ENCODE data around the gene STK39.
A peak's percentile ranks its signal among the peaks of the same experiment; 100 is the strongest.

STK39 gene

GRCh38 chr2:167950571-167950970 is 296.8 kb downstream of the STK39 start:
- no peak overlapping the region for H3K4me3 ChIP-seq (replicated peaks in 1 of 2; ENCODE audit: low read depth in 2 of 2, low read length in 2 of 2)
- DNase-seq (ENCODE audit: low read depth in 2 of 2) = no peak
- no peak for TF ChIP-seq CTCF (IDR thresholded peaks at IDR 0.05; ENCODE audit: low read depth, low read length)

GRCh38 chr2:167946441-167946841 is 301.0 kb downstream of the STK39 start:
- no peak overlapping the region for H3K4me3 ChIP-seq (replicated peaks in 1 of 2; ENCODE audit: low read depth in 2 of 2, low read length in 2 of 2)
- TF ChIP-seq CTCF (IDR thresholded peaks at IDR 0.05; ENCODE audit: low read depth, low read length) = no peak
- no peak for DNase-seq (ENCODE audit: low read depth in 2 of 2)

GRCh38 chr2:167945660-167946368 is 301.6 kb downstream of the STK39 start:
- no peak overlapping the region for H3K4me3 ChIP-seq (replicated peaks in 1 of 2; ENCODE audit: low read depth in 2 of 2, low read length in 2 of 2)
- no peak for TF ChIP-seq CTCF (IDR thresholded peaks at IDR 0.05; ENCODE audit: low read depth, low read length)
- DNase-seq (ENCODE audit: low read depth in 2 of 2) = no peak

- TF ChIP-seq CTCF (IDR thresholded peaks at IDR 0.05; ENCODE audit: low read depth, low read length) = no peak
- peak; percentile 44 to 48 for DNase-seq (ENCODE audit: low read depth in 2 of 2)
- no peak overlapping the region for H3K4me3 ChIP-seq (replicated peaks in 1 of 2; ENCODE audit: low read depth in 2 of 2, low read length in 2 of 2)
These were observed 302.4 kb downstream of the STK39 start for GRCh38 chr2:167944825-167945659.

- TF ChIP-seq CTCF (IDR thresholded peaks at IDR 0.05; ENCODE audit: low read depth, low read length) = no peak
- H3K4me3 ChIP-seq (replicated peaks in 1 of 2; ENCODE audit: low read depth in 2 of 2, low read length in 2 of 2) = no peak overlapping the region
- peak; percentile 35 to 57 for DNase-seq (ENCODE audit: low read depth in 2 of 2)
These were observed 303.5 kb downstream of the STK39 start for GRCh38 chr2:167943897-167944296.

- DNase-seq (ENCODE audit: low read depth in 2 of 2) = no peak
- H3K4me3 ChIP-seq (replicated peaks in 1 of 2; ENCODE audit: low read depth in 2 of 2, low read length in 2 of 2) = no peak overlapping the region
- TF ChIP-seq CTCF (IDR thresholded peaks at IDR 0.05; ENCODE audit: low read depth, low read length) = no peak
These were observed 304.0 kb downstream of the STK39 start for GRCh38 chr2:167943368-167943767.
